Adrenal gland (tissue), 12 donors: ENCODE data around the gene KRT31. TPM values are rescaled to one million over a fixed set of nuclear protein-coding genes. Genes with fewer than 3 reads are reported as not detected.

Experiments used
- DNase-seq, 7 donors: peaks; one replicate each; pipeline ENCODE4 v3.0.0-alpha.2; 2019 to 2020
- H3K27ac ChIP-seq, 5 donors: fragments of 200-600 bp; sonication (generic) in 4 of 5; 1 replicate in 3 of 5; 2 replicates in 2 of 5; pipeline versions ENCODE4 v1.5.1 to v1.8.0; 2016 to 2020; ENCODE audit warnings: mild to moderate bottlenecking in 1 of 5
- H3K27me3 ChIP-seq: fragments of 200-600 bp; 2 replicates; pipeline ENCODE4 v1.8.0; 2021
- H3K36me3 ChIP-seq, 2 donors: fragments of 200-600 bp; replicated peaks in 1 of 2; 1 replicate in 1 of 2; 2 replicates in 1 of 2; pipeline versions ENCODE4 v1.5.1 to v1.8.0; 2018 to 2022
- H3K4me1 ChIP-seq, 2 donors: fragments of 200-600 bp; replicated peaks in 1 of 2; 1 replicate in 1 of 2; 2 replicates in 1 of 2; pipeline versions ENCODE4 v1.5.1 to v1.8.0; 2018 to 2021
- H3K4me3 ChIP-seq, 4 donors: fragments of 200-600 bp; sonication (generic) in 3 of 4; one replicate each; pipeline ENCODE4 v1.5.1; 2016 to 2018
- H3K9me3 ChIP-seq, 3 donors: fragments of 200-600 bp; sonication (generic) in 1 of 3; replicated peaks in 1 of 3; 1 replicate in 2 of 3; 2 replicates in 1 of 3; pipeline versions ENCODE4 v1.5.1 to v1.8.0; 2016 to 2021
- POLR2A ChIP-seq, 2 donors: fragments of 450-650 bp; IDR thresholded peaks; one replicate each; pipeline ENCODE4 v1.6.1; 2017; ENCODE audit warnings: antibody characterized with exemption in 2 of 2, mild to moderate bottlenecking in 2 of 2, moderate library complexity in 1 of 2
- WGBS, 4 donors: extraction: QIAGEN DNeasy Blood & Tissue Kit in 2 of 4; methylation state at CpG; one replicate each; pipeline versions ENCODE4 v1.1.5 to v1.1.7; 2013 to 2017; 5-methylcytosine and 5-hydroxymethylcytosine counted together
- intact Hi-C, 2 donors: fragments of 100-400 bp; cut with DNase I; formaldehyde crosslinking; loops; one replicate each; pipeline versions ENCODE4 v1.14.1 to v1.15.0; 2022 to 2023
- polyA plus RNA-seq, 3 donors: library from polyadenylated mRNA; stranded (reverse); fragments of 200-250 nt in 2 of 3; fragments of 350-450 nt in 1 of 3; fragmentation: Illumina TruSeq in 1 of 3; extraction: RNeasy Lipid Tissue Mini Kit (QIAGEN cat#74804) in 1 of 3; gene quantifications; one replicate each; pipeline ENCODE4 v1.2.3, GENCODE V29; 2013 to 2014
- total RNA-seq, 9 donors: library from RNA; depleted of rRNA in 4 of 9; stranded (reverse); fragments of >200 nt in 4 of 9; fragments of 120-200 nt in 1 of 9; fragmentation: NEBNext Ultra II Directional in 1 of 9; extraction: Animal tissue kit (Norgen Biotek cat#: 25700) in 1 of 9; gene quantifications; one replicate each; pipeline versions ENCODE4 v1.1.0 to v1.2.4, GENCODE V29; 2013 to 2023
- TF ChIP-seq, protein P1 (sequence below), 6 experiments: fragments of 450-650 bp in 4 of 6; fragments of 200-600 bp in 2 of 6; sonication (generic) in 1 of 6; IDR thresholded peaks; 1 replicate in 5 of 6; 2 replicates in 1 of 6; pipeline versions ENCODE4 v1.5.1 to v1.8.0; 2016 to 2021; ENCODE audit warnings: antibody characterized with exemption in 6 of 6, mild to moderate bottlenecking in 2 of 6, moderate library complexity in 1 of 6
- donor health status: healthy with polysubstance abuse.
- donor health status: Bipolar disorder and iron deficiency.
- donor health status: DM: yes; HTN: yes; CAD: no.
- donor health status: DM: no; HTN: no; CAD: no.
- donor health status: DM: no; HTN: no; CAD: no.
- donor health status: DM: yes; HTN: yes; CAD: no.

The KRT31 gene
- total and polyA plus RNA-seq, 12 donors = not detected

DNA sequence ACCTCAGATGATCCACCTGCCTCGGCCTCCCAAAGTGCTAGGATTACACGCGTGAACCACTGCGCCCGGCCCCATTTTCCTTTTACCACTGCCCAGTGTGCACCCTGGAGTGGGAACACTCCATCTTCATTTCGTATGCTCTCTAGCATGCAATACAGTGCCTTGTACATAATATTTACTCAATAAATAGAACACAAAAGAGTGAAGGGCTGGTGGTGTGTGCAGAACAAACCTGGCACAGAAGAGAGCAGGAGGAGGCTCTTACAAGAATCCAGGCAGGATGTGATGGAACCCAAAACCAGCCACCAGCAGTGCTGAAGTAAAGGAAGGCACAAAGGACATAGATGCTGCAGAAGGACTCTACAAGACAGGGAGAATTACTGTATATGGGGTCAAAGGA is 19.7 kb upstream of the KRT31 start:
- H3K27me3 ChIP-seq = no peaks in the 10 kb centered on the region
- intact Hi-C loops = no loop called here
- no peaks in the 10 kb centered on the region for H3K9me3 ChIP-seq
- DNase-seq = no peak
- H3K4me3 ChIP-seq = no peak overlapping the region
- H3K27ac ChIP-seq = peak overlapping the region in 1 of 5 donors; percentile 63
- no peaks in the 10 kb centered on the region for H3K36me3 ChIP-seq
- 93 to 98% (median 96%) methylated on average over 6 of the region's 6 CpGs for WGBS, 4 donors
- peaks cover 5 to 18% of the 10 kb centered on the region in 2 donors for H3K4me1 ChIP-seq
- no peak for TF ChIP-seq POLR2A (IDR thresholded peaks at IDR 0.05)
- TF ChIP-seq, protein P1, sequence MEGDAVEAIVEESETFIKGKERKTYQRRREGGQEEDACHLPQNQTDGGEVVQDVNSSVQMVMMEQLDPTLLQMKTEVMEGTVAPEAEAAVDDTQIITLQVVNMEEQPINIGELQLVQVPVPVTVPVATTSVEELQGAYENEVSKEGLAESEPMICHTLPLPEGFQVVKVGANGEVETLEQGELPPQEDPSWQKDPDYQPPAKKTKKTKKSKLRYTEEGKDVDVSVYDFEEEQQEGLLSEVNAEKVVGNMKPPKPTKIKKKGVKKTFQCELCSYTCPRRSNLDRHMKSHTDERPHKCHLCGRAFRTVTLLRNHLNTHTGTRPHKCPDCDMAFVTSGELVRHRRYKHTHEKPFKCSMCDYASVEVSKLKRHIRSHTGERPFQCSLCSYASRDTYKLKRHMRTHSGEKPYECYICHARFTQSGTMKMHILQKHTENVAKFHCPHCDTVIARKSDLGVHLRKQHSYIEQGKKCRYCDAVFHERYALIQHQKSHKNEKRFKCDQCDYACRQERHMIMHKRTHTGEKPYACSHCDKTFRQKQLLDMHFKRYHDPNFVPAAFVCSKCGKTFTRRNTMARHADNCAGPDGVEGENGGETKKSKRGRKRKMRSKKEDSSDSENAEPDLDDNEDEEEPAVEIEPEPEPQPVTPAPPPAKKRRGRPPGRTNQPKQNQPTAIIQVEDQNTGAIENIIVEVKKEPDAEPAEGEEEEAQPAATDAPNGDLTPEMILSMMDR (IDR thresholded peaks at IDR 0.05) = no peak

GRCh38 chr17:41416479-41416878 is 19.1 kb upstream of the KRT31 start:
- no peaks in the 10 kb centered on the region for H3K9me3 ChIP-seq
- intact Hi-C loops = no loop called here
- H3K4me1 ChIP-seq = peaks cover 5 to 18% of the 10 kb centered on the region in 2 donors
- no peaks in the 10 kb centered on the region for H3K27me3 ChIP-seq
- DNase-seq = no peak
- peak overlapping the region in 2 of 5 donors; percentile 19 to 63 for H3K27ac ChIP-seq
- WGBS, 4 donors = 56 to 77% (median 71%) methylated on average over 5 of the region's 5 CpGs
- no peaks in the 10 kb centered on the region for H3K36me3 ChIP-seq
- TF ChIP-seq, protein P1 (IDR thresholded peaks at IDR 0.05) = no peak
- TF ChIP-seq POLR2A (IDR thresholded peaks at IDR 0.05) = no peak
- H3K4me3 ChIP-seq = no peak overlapping the region

DNA sequence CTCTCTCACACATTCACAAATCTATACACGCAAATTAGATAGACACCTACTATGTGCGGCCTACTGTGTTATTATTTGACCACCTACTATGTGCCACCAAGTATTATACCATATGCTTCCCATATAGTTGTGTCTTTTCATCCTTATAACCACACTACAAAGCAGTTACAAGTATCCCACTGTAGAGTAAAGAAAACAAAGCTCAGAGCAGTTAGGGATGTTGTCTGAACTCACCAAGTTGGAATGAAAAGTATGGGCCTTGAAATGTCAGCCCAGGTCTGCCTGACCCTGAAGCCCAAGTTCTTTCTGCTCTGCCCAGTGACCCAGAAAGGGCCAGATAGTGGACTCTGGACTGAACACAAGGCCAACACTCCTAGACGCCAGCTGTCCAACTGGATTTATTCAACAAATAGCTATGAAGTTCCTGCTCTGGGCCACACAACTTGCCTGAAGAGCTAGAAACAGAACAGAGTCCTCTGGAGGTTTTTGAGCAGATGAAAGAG is 18.5 kb upstream of the KRT31 start:
- intact Hi-C loops = no loop called here
- H3K9me3 ChIP-seq = no peaks in the 10 kb centered on the region
- WGBS, 4 donors = 48 to 57% (median 50%) methylated on average over 3 of the region's 3 CpGs
- peaks cover 5 to 18% of the 10 kb centered on the region in 2 donors for H3K4me1 ChIP-seq
- no peak overlapping the region for H3K4me3 ChIP-seq
- H3K36me3 ChIP-seq = no peaks in the 10 kb centered on the region
- TF ChIP-seq, protein P1 (IDR thresholded peaks at IDR 0.05) = no peak
- no peak for TF ChIP-seq POLR2A (IDR thresholded peaks at IDR 0.05)
- peak; percentile 34 to 82 (median 72) for DNase-seq
- H3K27ac ChIP-seq = peak overlapping the region in 2 of 5 donors; percentile 19 to 55
- H3K27me3 ChIP-seq = no peaks in the 10 kb centered on the region

DNA sequence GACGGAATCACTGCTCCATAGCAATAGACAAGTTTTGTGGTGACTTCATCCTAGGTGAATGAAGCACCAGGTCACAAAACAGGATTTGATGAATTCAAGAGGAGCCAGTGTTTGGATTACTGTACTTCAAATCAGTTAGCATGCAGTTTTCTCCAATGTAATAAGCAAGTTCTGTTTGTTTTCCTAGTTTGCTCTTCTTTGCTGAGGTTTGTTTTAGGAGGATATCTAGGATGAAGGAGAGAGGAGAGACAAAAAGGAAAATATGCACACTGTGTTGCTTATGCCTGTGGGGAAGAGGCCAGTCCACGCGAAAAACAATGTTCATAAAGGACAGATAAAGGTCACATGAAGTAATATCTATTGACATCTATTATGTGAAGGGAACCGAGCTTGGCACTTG is 18.0 kb upstream of the KRT31 start:
- Histone ChIP-seq H3K9me3 (no peaks in the 10 kb centered on the region), H3K36me3 (no peaks in the 10 kb centered on the region), H3K27ac (peak overlapping the region in 2 of 5 donors; percentile 19 to 55), H3K27me3 (no peaks in the 10 kb centered on the region), H3K4me1 (peaks cover 5 to 18% of the 10 kb centered on the region in 2 donors), H3K4me3 (no peak overlapping the region)
- WGBS, 4 donors = 53 to 58% (median 57%) methylated on average over 4 of the region's 4 CpGs
- TF ChIP-seq, protein P1 (IDR thresholded peaks at IDR 0.05) = no peak
- TF ChIP-seq POLR2A (IDR thresholded peaks at IDR 0.05) = no peak
- DNase-seq = no peak
- intact Hi-C loops = no loop called here
